ENCODE results near the gene VEGFC. TPM values are rescaled to one million over a fixed set of nuclear protein-coding genes. Genes with fewer than 3 reads are reported as not detected.
A peak's percentile ranks its signal among the peaks of the same experiment; 100 is the strongest.

Gene VEGFC
- total RNA-seq, 1 experiment from 2014 or later, result 15.7 TPM

DNA sequence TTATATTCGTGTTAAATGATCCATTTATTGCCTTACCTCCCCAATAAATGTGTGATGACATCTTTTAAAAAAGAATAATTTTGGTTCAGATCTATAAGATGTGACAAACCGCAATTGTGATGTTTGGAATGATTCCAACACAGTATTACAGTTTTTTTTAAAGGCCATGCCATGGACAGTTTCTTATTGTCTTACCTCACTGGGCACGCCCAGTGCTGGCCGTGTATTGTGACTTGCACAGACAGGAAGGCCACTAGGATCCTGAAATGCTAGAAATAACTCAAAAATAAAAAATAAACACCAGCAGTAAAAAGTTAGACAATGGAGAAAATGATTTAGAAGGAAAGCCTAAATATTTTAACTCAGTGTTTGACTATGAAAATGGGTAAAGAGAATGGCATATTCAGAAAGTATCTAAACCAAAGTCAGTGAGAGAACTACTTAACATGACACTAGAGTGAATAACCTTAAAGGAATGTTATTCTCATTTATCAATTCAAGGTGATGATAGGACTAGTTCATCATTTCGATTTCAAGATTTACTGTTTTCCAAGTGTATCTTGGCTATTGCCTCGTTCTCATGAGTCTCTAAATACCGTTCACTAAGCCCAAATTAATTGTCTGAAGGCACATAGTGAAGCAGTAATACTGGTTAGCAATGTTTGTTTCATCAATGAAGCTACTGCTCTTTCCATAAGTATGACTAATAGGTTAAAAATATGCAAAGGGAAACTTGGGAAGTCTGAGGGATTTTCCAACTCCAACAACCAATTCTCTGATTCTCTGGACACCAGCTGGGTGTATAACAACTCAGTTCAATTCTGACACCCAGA lies 46.1 kb upstream of the VEGFC start:
- no peaks in the 10 kb centered on the region for H3K27me3 ChIP-seq (ENCODE audit: control insufficient read depth, insufficient read depth, low read length)
- no TSS peak for BruUV-seq (replicated peaks)
- H3K27ac ChIP-seq (ENCODE audit: low read length), result no peak overlapping the region
- H3K4me1 ChIP-seq (ENCODE audit: control insufficient read depth, insufficient read depth, low read length), result no peaks in the 10 kb centered on the region
- ChIA-PET POLR2A (no interaction called here), CTCF (no interaction called here)
- in situ Hi-C loops (cut with HindIII; ENCODE audit: low pct_unique_long_range_greater_than_20kb, low sequenced_read_pairs), result no loop called here
- H3K9me3 ChIP-seq (ENCODE audit: control insufficient read depth, insufficient read depth, low read depth, low read length), result no peaks in the 10 kb centered on the region
- no peak overlapping the region for H3K4me3 ChIP-seq (ENCODE audit: low read depth in 2 of 2, low read length in 2 of 2)
- 0 out of 2 replicates have a peak, but pooled peaks have one; percentile 42 for ATAC-seq
- no peaks in the 10 kb centered on the region for H3K36me3 ChIP-seq (ENCODE audit: control insufficient read depth, insufficient read depth, low read length)
- TF ChIP-seq TCF7L2 (IDR thresholded peaks at IDR 0.05; ENCODE audit: low read depth, low read length) (no peak), POLR2AphosphoS5 (IDR thresholded peaks at IDR 0.05; ENCODE audit: low read depth, low read length) (no peak), SIN3A (IDR thresholded peaks at IDR 0.05; ENCODE audit: borderline replicate concordance, insufficient read depth, low read depth, low read length) (no peak)
- TF ChIP-seq, protein P1, sequence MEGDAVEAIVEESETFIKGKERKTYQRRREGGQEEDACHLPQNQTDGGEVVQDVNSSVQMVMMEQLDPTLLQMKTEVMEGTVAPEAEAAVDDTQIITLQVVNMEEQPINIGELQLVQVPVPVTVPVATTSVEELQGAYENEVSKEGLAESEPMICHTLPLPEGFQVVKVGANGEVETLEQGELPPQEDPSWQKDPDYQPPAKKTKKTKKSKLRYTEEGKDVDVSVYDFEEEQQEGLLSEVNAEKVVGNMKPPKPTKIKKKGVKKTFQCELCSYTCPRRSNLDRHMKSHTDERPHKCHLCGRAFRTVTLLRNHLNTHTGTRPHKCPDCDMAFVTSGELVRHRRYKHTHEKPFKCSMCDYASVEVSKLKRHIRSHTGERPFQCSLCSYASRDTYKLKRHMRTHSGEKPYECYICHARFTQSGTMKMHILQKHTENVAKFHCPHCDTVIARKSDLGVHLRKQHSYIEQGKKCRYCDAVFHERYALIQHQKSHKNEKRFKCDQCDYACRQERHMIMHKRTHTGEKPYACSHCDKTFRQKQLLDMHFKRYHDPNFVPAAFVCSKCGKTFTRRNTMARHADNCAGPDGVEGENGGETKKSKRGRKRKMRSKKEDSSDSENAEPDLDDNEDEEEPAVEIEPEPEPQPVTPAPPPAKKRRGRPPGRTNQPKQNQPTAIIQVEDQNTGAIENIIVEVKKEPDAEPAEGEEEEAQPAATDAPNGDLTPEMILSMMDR (IDR thresholded peaks at IDR 0.05), result no peak
- TF ChIP-seq, protein P2, sequence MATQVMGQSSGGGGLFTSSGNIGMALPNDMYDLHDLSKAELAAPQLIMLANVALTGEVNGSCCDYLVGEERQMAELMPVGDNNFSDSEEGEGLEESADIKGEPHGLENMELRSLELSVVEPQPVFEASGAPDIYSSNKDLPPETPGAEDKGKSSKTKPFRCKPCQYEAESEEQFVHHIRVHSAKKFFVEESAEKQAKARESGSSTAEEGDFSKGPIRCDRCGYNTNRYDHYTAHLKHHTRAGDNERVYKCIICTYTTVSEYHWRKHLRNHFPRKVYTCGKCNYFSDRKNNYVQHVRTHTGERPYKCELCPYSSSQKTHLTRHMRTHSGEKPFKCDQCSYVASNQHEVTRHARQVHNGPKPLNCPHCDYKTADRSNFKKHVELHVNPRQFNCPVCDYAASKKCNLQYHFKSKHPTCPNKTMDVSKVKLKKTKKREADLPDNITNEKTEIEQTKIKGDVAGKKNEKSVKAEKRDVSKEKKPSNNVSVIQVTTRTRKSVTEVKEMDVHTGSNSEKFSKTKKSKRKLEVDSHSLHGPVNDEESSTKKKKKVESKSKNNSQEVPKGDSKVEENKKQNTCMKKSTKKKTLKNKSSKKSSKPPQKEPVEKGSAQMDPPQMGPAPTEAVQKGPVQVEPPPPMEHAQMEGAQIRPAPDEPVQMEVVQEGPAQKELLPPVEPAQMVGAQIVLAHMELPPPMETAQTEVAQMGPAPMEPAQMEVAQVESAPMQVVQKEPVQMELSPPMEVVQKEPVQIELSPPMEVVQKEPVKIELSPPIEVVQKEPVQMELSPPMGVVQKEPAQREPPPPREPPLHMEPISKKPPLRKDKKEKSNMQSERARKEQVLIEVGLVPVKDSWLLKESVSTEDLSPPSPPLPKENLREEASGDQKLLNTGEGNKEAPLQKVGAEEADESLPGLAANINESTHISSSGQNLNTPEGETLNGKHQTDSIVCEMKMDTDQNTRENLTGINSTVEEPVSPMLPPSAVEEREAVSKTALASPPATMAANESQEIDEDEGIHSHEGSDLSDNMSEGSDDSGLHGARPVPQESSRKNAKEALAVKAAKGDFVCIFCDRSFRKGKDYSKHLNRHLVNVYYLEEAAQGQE (IDR thresholded peaks at IDR 0.05; ENCODE audit: insufficient read depth in 1 of 2, low read depth in 2 of 2, low read length in 1 of 2), result no peak
- DNase-seq (ENCODE audit: low read depth, low spot score), result no peak
- intact Hi-C loops (cut with micrococcal nuclease; ENCODE audit: unreplicated experiment), result no loop called here

DNA sequence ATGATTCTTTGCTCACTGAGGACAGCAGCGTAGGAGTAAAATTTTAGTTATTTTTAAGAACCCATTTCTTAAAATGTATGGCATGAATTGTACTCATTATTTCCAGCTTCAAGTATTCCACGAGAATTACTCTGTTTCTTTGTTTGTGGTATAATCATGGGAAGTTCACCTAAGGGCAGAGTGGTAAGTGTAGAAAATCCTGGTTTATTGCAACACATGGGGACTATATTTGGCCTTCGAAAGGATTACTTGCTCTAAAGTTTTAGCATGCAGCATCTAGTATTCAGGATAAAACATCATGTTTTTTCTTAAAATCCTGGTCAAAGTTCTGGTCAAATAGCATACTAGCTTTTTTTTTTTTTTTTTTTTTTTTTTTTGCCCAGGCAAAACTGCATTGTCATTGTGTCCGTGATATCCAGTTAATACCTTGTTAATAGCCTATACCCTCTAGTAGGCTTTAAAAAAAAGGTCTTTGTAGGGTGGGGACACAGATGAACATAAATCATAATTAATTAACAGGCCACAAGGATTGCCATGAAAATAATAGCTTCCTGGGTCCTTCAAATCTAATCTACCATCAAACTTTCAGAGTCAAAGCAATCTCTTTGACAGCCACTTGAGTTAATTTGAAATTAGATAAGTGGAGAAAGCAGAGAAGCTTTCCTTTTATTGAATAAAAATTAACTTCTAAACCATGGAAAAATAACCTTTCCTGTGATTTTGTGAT lies 44.6 kb upstream of the VEGFC start:
- BruUV-seq (replicated peaks), result no TSS peak
- in situ Hi-C loops (cut with HindIII; ENCODE audit: low pct_unique_long_range_greater_than_20kb, low sequenced_read_pairs) (no loop called here), intact Hi-C loops (cut with micrococcal nuclease; ENCODE audit: unreplicated experiment) (no loop called here)
- no peaks in the 10 kb centered on the region for H3K36me3 ChIP-seq (ENCODE audit: control insufficient read depth, insufficient read depth, low read length)
- no peak for TF ChIP-seq SIN3A (IDR thresholded peaks at IDR 0.05; ENCODE audit: borderline replicate concordance, insufficient read depth, low read depth, low read length)
- TF ChIP-seq, protein P2 (IDR thresholded peaks at IDR 0.05; ENCODE audit: insufficient read depth in 1 of 2, low read depth in 2 of 2, low read length in 1 of 2), result no peak
- TF ChIP-seq, protein P1 (IDR thresholded peaks at IDR 0.05), result no peak
- TF ChIP-seq POLR2AphosphoS5 (IDR thresholded peaks at IDR 0.05; ENCODE audit: low read depth, low read length), result no peak
- no peak for TF ChIP-seq TCF7L2 (IDR thresholded peaks at IDR 0.05; ENCODE audit: low read depth, low read length)
- no peaks in the 10 kb centered on the region for H3K27me3 ChIP-seq (ENCODE audit: control insufficient read depth, insufficient read depth, low read length)
- H3K9me3 ChIP-seq (ENCODE audit: control insufficient read depth, insufficient read depth, low read depth, low read length), result no peaks in the 10 kb centered on the region
- H3K4me1 ChIP-seq (ENCODE audit: control insufficient read depth, insufficient read depth, low read length), result no peaks in the 10 kb centered on the region
- no peak for ATAC-seq
- ChIA-PET CTCF (interaction anchor here (0.6 kb wide), 1 partner anchor 36 kb away, joined by 4 read pairs; no protein-coding TSS in a partner anchor), POLR2A (interaction anchor here (0.6 kb wide), 1 partner anchor 14 kb away, joined by 7 read pairs; no protein-coding TSS in a partner anchor)
- H3K4me3 ChIP-seq (ENCODE audit: low read depth in 2 of 2, low read length in 2 of 2), result no peak overlapping the region
- no peak overlapping the region for H3K27ac ChIP-seq (ENCODE audit: low read length)
- DNase-seq (ENCODE audit: low read depth, low spot score), result no peak
